Glomerular endothelial cell (primary cell): ENCODE measurements around the gene PTPRJ. TPM values are rescaled to one million over a fixed set of nuclear protein-coding genes. Genes with fewer than 3 reads are reported as not detected.

Experiments
- DNase-seq: peaks from one replicate; pipeline ENCODE4 v3.0.0-alpha.2; 2011; ENCODE audit warnings: low read depth, low spot score; ENCODE audit errors: extremely low read depth
- total RNA-seq: library from RNA; depleted of rRNA; stranded (reverse); fragments of >200 nt; gene quantifications from 2 replicates; pipeline ENCODE4 v1.2.3, GENCODE V29; 2015

Gene PTPRJ
- total RNA-seq, 1 donor from 2014 or later: 17.3 TPM

DNA sequence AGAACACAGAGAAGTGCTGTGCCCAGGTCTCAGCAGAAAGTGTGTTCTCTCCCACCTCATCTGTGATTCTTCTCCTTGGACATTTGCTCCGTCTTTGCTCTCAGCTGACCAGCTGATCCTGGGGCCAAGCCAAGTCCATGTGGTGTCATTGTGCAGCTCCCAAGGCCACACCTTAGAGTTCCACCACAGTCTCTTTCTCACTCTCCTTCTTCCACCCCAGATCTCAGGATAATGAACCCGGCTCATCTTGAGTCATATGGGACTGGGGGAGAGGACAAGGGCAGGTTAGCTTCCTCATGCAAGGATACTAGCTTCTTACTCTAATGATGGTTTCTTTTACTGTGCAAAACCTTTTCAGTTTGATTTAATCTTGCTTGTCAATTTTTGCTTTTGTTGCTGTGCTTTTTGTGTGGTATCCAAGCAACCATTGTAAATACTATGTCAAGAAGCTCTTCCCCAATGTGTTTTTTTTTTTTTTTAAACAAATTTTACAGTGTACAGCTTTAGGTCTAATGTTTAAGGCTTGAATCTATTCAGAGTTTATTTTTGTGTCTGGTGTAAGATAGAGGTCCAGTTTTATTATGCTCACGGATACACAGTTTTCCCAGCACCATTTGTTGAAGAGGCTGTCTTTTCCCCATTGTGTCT is 161.2 kb downstream of the PTPRJ start:
- no peak for DNase-seq

DNA sequence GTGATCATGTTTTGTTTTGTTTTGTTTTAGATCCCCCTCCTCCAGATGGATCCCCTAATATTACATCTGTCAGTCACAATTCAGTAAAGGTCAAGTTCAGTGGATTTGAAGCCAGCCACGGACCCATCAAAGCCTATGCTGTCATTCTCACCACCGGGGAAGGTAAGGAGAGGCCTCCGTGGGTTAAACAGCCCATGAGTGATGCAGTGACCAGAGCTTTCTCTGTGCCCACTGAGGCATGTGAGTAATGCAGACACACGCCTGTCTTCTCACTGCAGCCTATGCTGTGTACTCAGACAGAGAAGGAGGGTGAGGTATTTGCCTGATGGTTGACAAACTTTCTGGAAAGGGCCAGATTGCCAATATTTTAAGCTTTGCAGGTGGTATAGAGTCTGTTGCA is 162.5 kb downstream of the PTPRJ start:
- DNase-seq: no peak

DNA sequence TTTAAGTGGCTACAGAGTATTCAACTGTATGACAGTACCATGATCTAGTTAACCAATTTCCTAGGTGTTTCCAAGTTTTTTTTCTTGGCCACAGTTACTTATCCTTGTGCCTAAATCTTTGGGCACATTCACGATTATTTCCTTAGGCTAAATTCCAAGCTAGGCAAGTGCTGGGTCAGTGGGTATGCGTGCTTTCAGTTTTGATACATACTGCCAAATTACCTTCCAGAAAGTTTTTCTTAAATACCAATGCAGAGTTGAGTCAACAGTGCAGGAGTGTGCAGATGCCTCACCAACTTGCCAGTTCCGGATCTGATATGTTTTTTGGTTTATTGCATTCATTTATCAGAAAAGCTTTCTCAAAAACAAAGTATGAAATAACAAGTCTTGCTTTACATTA is 168.4 kb downstream of the PTPRJ start:
- DNase-seq: no peak

DNA sequence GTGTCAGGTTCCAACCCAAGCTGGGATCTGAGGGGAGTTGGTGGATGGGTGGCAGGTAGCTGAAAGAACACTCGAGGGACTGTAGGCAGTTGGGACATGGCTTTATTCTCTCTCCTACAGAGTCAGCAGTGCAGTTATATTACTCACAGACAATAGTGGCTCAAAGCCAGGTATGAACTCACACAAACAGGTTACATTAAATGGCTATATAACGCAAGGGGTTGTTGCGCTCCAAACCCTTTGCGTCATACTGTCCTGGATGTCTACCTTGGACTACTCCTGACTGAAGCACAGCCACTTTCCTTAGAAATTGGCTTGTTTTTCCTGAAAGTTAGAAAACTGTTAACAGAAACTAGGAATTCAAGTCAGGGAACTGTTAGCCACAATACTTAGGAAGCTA is 169.9 kb downstream of the PTPRJ start:
- DNase-seq: peak; percentile 80

DNA sequence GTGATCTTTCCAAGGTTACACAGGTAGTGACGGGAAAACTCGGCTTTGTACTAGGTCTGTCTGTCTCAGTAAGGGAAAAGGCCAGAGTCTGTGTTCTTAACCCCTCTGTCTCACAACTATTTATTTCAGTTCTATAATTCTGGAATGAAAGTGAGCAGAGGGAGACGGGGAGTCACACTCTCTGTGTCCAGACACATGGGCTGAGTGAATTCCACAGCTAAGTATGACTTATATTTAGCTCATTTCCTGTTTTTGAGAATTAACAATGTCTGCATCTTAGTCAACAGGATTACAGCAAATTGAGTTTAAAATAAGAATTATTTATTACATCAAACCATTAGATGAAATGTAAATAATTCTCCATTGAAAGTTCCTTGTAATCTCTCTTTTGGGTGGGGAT is 173.8 kb downstream of the PTPRJ start:
- peak; percentile 78 for DNase-seq

DNA sequence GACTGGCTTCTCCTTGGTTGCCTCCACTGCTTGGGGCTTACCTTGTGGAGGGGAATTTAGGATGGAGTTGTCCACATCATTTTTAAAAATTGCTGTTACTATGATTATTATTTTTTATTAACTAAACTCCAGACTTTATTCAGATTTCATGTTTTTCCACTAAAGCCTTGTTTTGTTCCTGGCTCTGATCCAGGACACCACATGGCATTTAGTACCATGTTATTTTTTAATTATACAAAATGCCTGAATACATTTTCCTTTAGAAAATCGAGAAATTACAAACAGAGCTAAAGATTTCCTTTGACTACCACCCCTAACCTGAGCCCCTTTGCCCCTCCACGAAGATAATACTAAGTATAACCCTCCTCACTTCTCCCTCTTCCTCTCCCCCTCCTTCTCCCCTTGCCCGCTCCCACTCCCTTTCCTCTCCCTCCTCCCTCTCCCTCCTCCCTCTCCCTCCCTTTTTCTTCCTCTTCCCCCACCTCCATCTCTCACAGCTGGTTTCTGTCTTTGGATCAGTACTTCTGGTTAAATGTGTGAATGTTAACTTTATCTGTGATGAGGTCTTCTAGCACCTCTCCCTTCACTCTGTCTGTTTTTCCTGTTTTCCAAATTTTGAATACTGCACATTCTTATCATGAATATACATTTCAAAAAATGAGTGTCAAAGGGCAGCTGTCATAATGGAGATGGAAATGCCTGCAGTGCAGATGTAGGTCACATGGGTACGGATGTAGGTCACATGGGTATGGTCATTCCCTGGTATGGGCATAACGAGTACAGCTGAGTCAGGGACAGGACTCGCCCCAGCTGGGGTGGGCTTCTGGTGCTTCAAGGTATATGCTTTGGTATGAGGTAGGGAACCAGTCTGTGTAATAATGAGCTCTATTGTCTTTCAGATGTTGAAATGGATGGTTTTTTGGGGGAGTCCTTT is 181.9 kb downstream of the PTPRJ start:
- no peak for DNase-seq

DNA sequence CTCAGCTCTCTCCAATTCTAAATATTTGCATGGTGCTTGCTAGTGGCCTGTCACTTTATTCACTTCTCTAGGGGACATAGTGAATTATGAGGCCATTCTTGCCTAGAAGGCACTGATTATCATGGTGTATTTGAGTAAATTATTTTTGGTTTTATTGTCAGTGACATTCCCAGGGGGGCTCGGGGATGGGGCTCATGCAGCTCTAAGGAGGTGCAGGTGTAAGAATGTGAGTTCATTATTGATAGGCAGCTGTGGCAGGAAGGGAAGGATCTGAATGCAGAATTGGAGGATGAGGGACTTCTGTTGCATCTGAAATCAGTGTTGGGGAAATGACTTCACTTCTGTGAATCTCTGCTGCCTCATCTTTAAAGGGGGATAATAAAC is 182.5 kb downstream of the PTPRJ start:
- DNase-seq: no peak

DNA sequence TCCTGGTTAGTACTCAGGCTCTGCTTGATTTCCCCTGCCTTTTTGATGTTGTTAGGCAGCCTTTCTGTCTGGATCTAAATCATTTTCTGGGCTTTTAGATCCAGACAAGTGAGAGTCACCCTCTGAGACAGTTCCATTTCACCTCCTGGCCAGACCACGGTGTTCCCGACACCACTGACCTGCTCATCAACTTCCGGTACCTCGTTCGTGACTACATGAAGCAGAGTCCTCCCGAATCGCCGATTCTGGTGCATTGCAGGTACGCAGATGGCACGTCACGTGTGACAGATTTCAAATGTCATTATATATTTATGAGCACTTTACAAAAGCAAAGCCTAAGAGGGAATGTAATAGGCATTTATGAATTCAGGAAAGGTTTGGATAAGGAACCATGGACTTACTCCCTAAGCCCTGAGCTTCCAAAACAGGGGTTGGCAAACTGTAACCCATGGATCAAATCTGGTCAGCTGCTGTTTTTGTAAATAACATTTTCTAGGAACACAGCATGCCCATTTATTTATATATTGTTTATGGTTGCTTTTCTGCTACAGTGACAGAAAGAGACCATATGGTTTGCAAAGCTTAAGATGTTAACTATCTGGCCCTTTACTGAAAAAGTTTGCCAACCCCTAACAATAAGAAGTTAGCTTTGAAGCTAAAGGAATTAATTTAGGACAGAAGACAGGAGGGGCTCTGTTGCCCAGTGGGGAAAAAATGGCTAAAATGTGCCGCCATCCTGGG is 183.2 kb downstream of the PTPRJ start:
- DNase-seq: no peak

DNA sequence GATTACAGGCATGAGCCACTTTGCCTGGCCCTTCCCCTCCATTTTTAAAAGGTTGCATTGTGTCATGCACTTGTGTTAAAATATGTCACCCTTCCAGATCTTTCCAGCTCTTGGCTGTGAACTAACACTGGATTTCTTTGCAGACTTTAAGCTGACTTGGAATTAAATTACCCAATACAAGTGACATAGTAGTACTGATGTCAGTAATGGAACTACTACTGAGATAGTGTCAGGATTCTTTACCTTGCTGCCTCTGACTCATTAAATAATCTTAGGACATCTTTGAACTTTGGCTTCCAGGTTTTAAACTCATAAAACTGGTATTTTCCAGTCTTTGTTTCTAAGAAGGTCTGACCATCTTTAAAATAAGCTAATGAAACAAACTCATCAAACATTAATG is 184.5 kb downstream of the PTPRJ start:
- DNase-seq: no peak

DNA sequence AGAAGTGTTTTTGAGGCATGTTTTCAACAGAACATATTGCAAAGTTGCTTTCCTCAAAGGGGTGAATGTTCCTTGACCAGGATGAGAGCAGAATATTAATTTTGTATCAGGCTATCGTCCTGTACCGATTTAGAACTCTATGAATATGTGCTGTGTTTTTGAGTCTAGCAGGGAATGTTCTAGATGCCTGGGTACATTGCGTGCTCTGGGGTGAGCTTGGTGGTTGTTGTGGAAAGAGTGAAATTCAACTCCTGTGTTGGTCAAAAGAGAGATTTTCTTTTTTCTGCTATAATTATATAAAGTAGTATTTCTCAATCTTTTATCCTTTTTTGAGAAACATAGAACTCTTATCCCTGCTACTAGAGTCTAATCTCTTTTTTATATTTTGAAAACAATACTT is 185.1 kb downstream of the PTPRJ start:
- no peak for DNase-seq

DNA sequence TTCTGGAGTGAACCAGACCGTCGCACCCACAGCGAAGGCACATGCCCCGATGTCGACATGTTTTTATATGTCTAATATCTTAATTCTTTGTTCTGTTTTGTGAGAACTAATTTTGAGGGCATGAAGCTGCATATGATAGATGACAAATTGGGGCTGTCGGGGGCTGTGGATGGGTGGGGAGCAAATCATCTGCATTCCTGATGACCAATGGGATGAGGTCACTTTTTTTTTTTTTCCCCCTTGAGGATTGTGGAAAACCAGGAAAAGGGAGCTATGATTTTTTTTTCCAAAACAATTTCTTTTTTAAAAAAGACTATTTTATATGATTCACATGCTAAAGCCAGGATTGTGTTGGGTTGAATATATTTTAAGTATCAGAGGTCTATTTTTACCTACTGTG is 187.0 kb downstream of the PTPRJ start:
- no peak for DNase-seq

DNA sequence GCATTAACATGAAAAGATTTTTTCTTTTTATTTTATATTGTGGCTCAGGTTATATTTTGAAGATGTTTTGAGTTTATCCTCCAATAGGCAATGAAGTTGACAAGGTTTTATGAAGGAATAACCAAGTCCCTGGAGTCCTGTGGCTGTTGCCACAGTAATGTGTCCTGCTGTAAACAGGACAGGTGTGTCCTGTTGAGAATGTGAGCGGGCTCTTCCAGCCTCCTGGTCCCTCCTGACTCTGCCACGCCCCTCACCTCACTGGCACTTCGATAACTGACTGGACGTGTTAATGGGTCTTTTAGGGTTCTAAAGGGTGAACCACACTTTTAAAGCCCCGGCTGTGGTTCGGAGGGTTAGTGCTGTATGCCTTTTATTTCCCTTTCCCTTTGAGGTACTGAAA is 188.5 kb downstream of the PTPRJ start:
- no peak for DNase-seq

DNA sequence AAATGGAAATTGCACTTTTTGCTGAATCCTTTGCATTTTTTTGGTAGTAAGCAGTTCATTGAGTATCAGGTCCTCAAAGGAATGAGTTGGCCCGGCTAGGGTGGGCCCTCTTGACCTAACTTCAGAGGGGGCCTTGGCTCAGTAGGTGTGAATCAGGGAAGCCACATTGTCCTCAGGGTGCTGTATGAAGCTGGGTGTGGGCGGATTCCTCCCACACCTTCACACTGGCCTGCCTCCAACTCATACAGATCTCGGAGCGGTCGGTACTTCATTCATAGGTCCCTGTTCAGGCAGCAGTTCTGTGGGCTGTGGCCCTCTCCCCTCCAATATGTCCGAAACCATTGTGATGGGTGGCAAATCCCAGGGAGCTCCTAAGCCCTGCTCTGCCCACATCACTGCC is 188.9 kb downstream of the PTPRJ start:
- DNase-seq: no peak

DNA sequence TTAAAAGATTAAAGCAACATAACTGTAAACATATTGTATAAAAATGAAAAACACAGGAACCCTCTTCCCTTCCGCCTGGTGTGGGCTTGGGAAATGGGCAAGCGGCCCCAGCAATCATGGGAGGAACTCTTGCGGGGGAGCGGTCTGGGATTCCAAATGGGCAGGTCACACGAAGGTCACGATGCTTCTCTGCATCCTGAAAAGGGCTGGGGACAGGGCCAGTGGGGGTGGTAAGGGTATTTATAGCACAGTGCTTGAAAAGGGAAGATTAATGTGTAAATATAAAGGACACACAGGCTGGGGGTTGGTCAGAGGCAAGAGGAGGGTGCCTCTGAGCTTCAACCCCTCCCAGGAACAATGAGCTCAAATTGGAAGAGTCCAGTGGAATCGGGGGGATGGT is 189.4 kb downstream of the PTPRJ start:
- DNase-seq: no peak

DNA sequence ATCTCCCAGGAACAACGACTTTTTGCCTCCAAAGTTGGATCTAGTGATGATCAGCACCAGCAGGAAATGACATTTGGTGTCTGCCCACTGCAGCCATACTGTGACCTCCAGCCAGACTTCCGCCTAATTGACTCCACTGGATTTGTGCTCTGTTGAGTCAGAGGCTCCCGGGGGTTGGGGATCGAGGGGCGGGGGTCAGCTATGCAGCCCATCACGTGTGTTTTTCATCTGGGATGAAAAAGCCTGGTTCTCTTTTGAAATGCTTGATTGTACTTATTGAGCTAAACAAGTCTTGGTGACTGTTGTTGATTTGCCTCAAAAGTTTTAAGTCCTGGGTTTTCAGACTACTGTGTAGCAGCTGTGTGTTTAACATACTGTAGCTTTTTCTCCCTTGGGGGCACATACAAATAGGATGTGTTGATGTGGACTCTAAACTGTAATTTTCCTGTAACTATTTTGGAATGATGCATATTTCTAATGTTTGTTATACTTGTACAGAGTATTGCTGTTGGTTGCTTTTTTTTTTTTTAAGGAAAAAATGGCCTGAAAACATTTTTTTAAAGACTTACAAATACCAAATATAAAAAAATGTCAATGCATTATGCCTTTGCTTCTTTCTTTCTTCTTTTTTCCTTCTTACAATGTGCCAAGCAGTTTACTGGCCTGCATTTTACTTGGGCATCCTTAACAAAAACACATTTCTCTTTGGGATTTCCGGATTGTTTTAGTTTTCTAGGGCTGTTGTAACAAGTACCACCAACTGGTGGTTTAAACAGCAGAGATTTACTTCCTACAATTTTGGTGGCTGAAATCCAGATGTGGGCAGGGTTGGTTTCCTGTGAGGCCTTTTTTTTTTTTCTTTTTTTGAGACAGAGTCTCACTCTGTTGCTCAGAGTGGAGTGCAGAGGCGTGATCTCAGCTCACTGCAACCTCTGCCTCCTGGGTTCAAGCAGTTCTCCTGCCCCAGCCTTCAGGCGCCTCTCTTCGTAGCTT is 190.2 kb downstream of the PTPRJ start:
- no peak for DNase-seq

DNA sequence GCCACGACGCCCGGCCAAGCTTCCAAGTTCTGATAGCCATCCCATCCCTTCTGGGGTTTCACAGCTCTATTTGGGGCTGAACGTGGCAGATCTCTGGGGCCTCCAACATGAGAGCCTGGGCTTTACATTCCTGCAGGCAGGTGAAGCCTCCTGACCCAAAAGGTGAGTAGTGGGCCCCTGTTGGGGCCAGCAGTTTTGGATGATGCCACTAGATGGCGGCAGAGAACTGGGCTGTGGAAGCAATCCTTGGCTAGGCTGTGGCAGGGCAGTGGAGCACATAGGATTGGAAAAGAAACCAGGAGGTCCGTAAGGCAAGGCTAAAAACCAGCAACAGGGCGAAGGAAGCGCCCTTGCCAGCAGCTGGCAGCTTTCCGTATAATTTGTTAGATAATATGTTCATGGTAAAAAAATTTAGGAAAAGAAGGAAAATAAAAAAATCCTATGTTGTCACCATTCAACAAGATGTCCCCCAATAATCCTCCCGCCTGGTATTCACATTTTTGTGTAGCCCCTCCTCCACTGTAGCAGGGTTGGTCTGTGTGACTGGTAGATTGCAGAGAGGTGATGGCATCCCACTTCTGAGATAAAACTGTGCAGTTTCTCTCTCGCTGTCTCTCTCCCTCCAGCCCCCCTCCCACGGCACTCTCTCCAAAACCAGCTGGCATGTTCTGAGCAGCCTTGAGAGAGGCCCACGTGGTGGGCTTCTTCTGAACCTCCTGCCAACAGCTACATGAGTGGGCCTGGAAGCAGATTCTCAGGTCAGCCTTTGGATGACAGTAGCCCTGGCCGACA is 192.7 kb downstream of the PTPRJ start:
- DNase-seq: no peak

DNA sequence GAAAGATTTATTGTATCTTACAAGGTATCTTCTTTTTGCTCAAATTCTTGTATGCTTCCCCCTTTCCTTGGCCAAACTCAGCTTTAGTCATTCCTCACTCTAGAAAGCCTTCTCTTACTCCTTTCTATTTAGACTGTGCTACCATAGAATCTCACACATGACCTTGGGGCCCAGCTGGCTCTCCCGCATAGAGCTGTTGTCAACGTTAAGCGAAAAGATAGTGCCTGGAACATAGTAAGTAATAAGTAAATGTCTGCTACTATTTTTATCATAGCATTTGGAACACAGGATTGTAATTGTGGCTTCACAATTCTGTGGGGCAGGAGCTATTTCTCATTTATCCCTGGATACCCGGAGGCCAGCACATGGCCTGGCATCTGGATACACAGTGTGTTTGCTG is 197.3 kb downstream of the PTPRJ start:
- no peak for DNase-seq

DNA sequence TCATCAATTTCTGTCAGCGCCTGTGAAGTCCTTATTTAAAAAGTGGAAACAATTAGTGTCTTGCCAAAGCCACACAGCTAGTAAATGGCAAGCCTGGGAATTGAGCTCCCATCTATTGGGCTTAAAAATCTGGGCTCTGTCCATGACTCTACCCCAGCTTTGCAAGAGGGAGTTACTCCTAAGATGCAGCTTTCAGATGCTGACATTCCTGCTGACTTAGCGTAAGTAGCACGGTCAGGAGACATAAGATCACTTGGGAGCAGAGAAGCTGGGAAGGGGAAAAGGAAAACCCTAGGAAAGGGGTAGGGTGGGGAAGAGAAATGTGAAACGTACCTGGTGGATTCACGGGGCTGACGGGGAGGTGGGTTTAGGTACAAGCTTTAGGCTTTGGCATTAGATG is 200.3 kb downstream of the PTPRJ start:
- no peak for DNase-seq

DNA sequence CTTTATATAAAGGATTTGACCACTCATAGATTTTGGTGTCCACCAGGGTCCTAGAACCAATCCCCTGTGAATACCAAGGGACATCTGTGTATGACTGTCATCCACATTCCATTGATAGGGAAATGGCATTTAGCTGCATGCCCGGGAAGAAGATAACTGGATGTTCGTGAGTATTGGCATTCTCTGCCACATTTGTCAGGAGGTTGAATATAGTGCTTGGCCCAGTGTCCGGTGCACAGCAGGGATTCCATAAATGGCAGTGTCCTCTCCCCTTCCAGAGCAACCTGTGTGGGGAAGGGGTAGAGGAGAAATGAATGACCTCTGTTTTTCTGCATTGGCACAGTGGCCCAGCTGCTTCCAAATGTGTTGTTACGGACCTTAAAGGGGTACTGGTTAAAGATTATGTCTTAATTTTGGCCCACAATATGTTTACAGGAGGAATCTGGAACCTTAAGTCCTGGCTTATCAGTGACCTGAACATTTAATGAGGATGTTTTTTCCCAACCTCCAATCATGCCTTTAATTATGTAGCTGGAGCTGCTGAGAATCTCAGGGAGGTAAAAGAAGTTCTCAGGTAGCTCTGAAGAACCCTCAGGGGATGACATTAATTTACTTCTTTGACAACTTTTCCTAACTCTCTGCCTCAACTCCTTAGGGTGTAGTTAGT is 202.6 kb downstream of the PTPRJ start:
- no peak for DNase-seq
